HepG2 (cell line): ENCODE results near the gene PITX3. TPM values are rescaled to one million over a fixed set of nuclear protein-coding genes. Genes with fewer than 3 reads are reported as not detected.

Experiments used
- BCL3 ChIP-seq: sonication (generic); formaldehyde crosslinking; IDR thresholded peaks from 2 replicates; pipeline ENCODE4 v1.5.1; 2020; ENCODE audit warnings: mild to moderate bottlenecking, missing genetic modification reagents, moderate library complexity
- DR1 ChIP-seq: sonication (generic); formaldehyde crosslinking; IDR thresholded peaks from 2 replicates; pipeline ENCODE4 v1.8.0; 2021; ENCODE audit warnings: mild to moderate bottlenecking, missing genetic modification reagents, inconsistent platforms
- GTF3A ChIP-seq: sonication (generic); formaldehyde crosslinking; conservative IDR thresholded peaks from 2 replicates; pipeline ENCODE4 v1.4.0; 2020; ENCODE audit warnings: mild to moderate bottlenecking, missing genetic modification reagents
- HINFP ChIP-seq: sonication (generic); formaldehyde crosslinking; IDR thresholded peaks from 2 replicates; pipeline ENCODE4 v1.4.0; 2020; ENCODE audit warnings: low read depth, mild to moderate bottlenecking, missing genetic modification reagents
- HNF4G ChIP-seq, 2 experiments: sonication (generic) in 1 of 2; formaldehyde crosslinking in 1 of 2; IDR thresholded peaks; 2 replicates each; pipeline versions ENCODE4 v1.4.0 to v1.6.1; 2011 to 2020; ENCODE audit warnings: borderline replicate concordance in 2 of 2, low read depth in 2 of 2, mild to moderate bottlenecking in 2 of 2, low read length in 1 of 2, missing genetic modification reagents in 1 of 2, moderate library complexity in 1 of 2
- HOMEZ ChIP-seq: IDR thresholded peaks from 2 replicates; pipeline ENCODE4 v1.6.1; 2016; ENCODE audit warnings: low read depth
- NBN ChIP-seq: fragments of 450-650 bp; conservative IDR thresholded peaks from 2 replicates; pipeline ENCODE4 v1.6.1; 2017
- PAX8 ChIP-seq: sonication (generic); formaldehyde crosslinking; IDR thresholded peaks from 2 replicates; pipeline ENCODE4 v1.8.0; 2022; ENCODE audit warnings: mild to moderate bottlenecking, missing genetic modification reagents, borderline replicate concordance
- PITX1 ChIP-seq: sonication (generic); formaldehyde crosslinking; IDR thresholded peaks from 2 replicates; pipeline ENCODE4 v1.5.1; 2020; ENCODE audit warnings: mild to moderate bottlenecking, missing genetic modification reagents
- PRDM15 ChIP-seq: sonication (generic); formaldehyde crosslinking; IDR thresholded peaks from 2 replicates; pipeline ENCODE4 v1.4.0; 2020; ENCODE audit warnings: missing genetic modification reagents
- SAP130 ChIP-seq: IDR thresholded peaks from 2 replicates; pipeline ENCODE4 v1.6.1; 2016; ENCODE audit warnings: low read depth
- TAF1 ChIP-seq: sonication (generic); formaldehyde crosslinking; IDR thresholded peaks from 2 replicates; pipeline ENCODE4 v1.4.0; 2020; ENCODE audit warnings: missing genetic modification reagents
- TFE3 ChIP-seq: IDR thresholded peaks from 2 replicates; pipeline ENCODE4 v1.6.1; 2016
- YY1 ChIP-seq: IDR thresholded peaks from 2 replicates; pipeline ENCODE4 v1.6.1; 2011; ENCODE audit warnings: low read length, low read depth, moderate library complexity, mild to moderate bottlenecking; ENCODE audit not compliant: insufficient read depth, insufficient replicate concordance
- ZFAT ChIP-seq: sonication (generic); formaldehyde crosslinking; conservative IDR thresholded peaks from 2 replicates; pipeline ENCODE4 v1.8.1; 2023; ENCODE audit warnings: missing genetic modification reagents, inconsistent platforms
- ZMYM3 ChIP-seq: sonication (generic); formaldehyde crosslinking; IDR thresholded peaks from 2 replicates; pipeline ENCODE4 v1.5.1; 2020; ENCODE audit warnings: mild to moderate bottlenecking, missing genetic modification reagents
- ZNF207 ChIP-seq: fragments of 450-650 bp; IDR thresholded peaks from 2 replicates; pipeline ENCODE4 v1.6.1; 2016; ENCODE audit warnings: antibody characterized with exemption, borderline replicate concordance
- ZNF230 ChIP-seq: sonication (generic); formaldehyde crosslinking; IDR thresholded peaks from 2 replicates; pipeline ENCODE4 v1.4.0; 2020; ENCODE audit warnings: mild to moderate bottlenecking, missing genetic modification reagents
- ZNF496 ChIP-seq: sonication (generic); formaldehyde crosslinking; IDR thresholded peaks from 2 replicates; pipeline ENCODE4 v1.8.1; 2023; ENCODE audit warnings: mild to moderate bottlenecking, moderate library complexity, missing genetic modification reagents; ENCODE audit not compliant: insufficient replicate concordance
- ZNF567 ChIP-seq: sonication (generic); formaldehyde crosslinking; IDR thresholded peaks from 2 replicates; pipeline ENCODE4 v1.8.1; 2023; ENCODE audit warnings: mild to moderate bottlenecking, missing genetic modification reagents, borderline replicate concordance
- ZNF616 ChIP-seq: sonication (generic); formaldehyde crosslinking; IDR thresholded peaks from 2 replicates; pipeline ENCODE4 v1.5.0; 2020; ENCODE audit warnings: low read depth, mild to moderate bottlenecking, missing genetic modification reagents
- polyA plus RNA-seq, 8 experiments: library from polyadenylated mRNA; depleted of rRNA in 3 of 8; stranded (reverse) in 7 of 8; unstranded in 1 of 8; fragments of >200 nt; fragmentation: Illumina TruSeq in 4 of 8; extraction: Trizol in 4 of 8; gene quantifications; 2 replicates each; pipeline versions ENCODE4 v1.2.1 to v1.2.3, GENCODE V29; 2011 to 2016; ENCODE audit warnings: low read depth in 4 of 8, missing spikeins in 1 of 8, mixed read lengths in 1 of 8; ENCODE audit not compliant: insufficient read depth in 1 of 8
- total RNA-seq, 5 experiments: library from RNA; depleted of rRNA; stranded (reverse); fragments of >200 nt; fragmentation: Illumina TruSeq; extraction: Trizol; gene quantifications; 2 replicates each; pipeline ENCODE4 v1.2.3, GENCODE V29; 2016; ENCODE audit warnings: low read depth in 1 of 5

The PITX3 gene
- total and polyA plus RNA-seq, 2 of the 13 experiments (the other 11 are each of a cell fraction or from before 2014, with no cell fraction given), result not detected

- TF ChIP-seq BCL3 (CRISPR knock-in tag) (no peak), TFE3 (no peak; the same call in 1 of the 2 replicates), NBN (no peak), ZNF616 (no peak), ZFAT (no peak), PITX1 (CRISPR knock-in tag) (0 out of 2 replicates have a peak, but pooled peaks have one; percentile 27), PRDM15 (CRISPR knock-in tag) (no peak), SAP130 (no peak), YY1 (no peak), TAF1 (CRISPR knock-in tag) (no peak), ZMYM3 (CRISPR knock-in tag) (no peak), GTF3A (CRISPR knock-in tag) (0 out of 2 replicates have a peak, but pooled peaks have one; percentile 78), ZNF496 (no peak), PAX8 (CRISPR knock-in tag) (0 out of 2 replicates have a peak, but pooled peaks have one; percentile 64), ZNF207 (no peak), HNF4G (IDR thresholded peaks at IDR 0.05; ENCODE audit: borderline replicate concordance, low read depth, low read length) (no peak; the same call in 1 of the 2 replicates), HNF4G (CRISPR knock-in tag; IDR thresholded peaks at IDR 0.05; ENCODE audit: borderline replicate concordance, low read depth) (0 out of 2 replicates have a peak, but pooled peaks have one; percentile 28), DR1 (CRISPR knock-in tag) (no peak), HINFP (CRISPR knock-in tag) (0 out of 2 replicates have a peak, but pooled peaks have one; percentile 24), ZNF230 (CRISPR knock-in tag) (peak; percentile 76; the same call in 1 of the 2 replicates), HOMEZ (CRISPR knock-in tag) (no peak), ZNF567 (no peak)
Measured at GRCh38 chr10:102245932-102246251, 4.6 kb upstream of the PITX3 start (continued).
